WTC11 (cell line): ENCODE results near the gene RAP2B.

Experiments
- ATF1 ChIP-seq: sonication (generic); formaldehyde crosslinking; IDR thresholded peaks from 2 replicates; pipeline ENCODE4 v1.8.1; 2023; ENCODE audit warnings: mild to moderate bottlenecking, moderate library complexity, missing genetic modification reagents
- CBFB ChIP-seq: sonication (generic); formaldehyde crosslinking; IDR thresholded peaks from 2 replicates; pipeline ENCODE4 v1.8.1; 2022; ENCODE audit warnings: mild to moderate bottlenecking, low read depth, missing genetic modification reagents
- CREM ChIP-seq: sonication (generic); formaldehyde crosslinking; IDR thresholded peaks from 2 replicates; pipeline ENCODE4 v1.8.1; 2022; ENCODE audit warnings: mild to moderate bottlenecking, missing genetic modification reagents, moderate library complexity
- CTCF ChIP-seq: fragments of 200-600 bp; IDR thresholded peaks from 2 replicates; pipeline ENCODE4 v1.8.0; 2022; ENCODE audit warnings: antibody characterized with exemption
- HMGXB4 ChIP-seq: sonication (generic); formaldehyde crosslinking; IDR thresholded peaks from 2 replicates; pipeline ENCODE4 v1.8.1; 2023; ENCODE audit warnings: mild to moderate bottlenecking, moderate library complexity, missing genetic modification reagents
- NFE2L1 ChIP-seq: sonication (generic); formaldehyde crosslinking; IDR thresholded peaks from 2 replicates; pipeline ENCODE4 v1.8.1; 2023; ENCODE audit warnings: missing genetic modification reagents
- NFYB ChIP-seq: sonication (generic); formaldehyde crosslinking; conservative IDR thresholded peaks from 2 replicates; pipeline ENCODE4 v1.8.0; 2022; ENCODE audit warnings: low read depth, missing genetic modification reagents
- TEAD4 ChIP-seq: sonication (generic); formaldehyde crosslinking; IDR thresholded peaks from 2 replicates; pipeline ENCODE4 v1.8.0; 2022; ENCODE audit warnings: mild to moderate bottlenecking, missing genetic modification reagents
- ZNF138 ChIP-seq: sonication (generic); formaldehyde crosslinking; conservative IDR thresholded peaks from 2 replicates; pipeline ENCODE4 v1.8.1; 2022; ENCODE audit warnings: mild to moderate bottlenecking, moderate library complexity, missing genetic modification reagents
- ZNF512 ChIP-seq: sonication (generic); formaldehyde crosslinking; IDR thresholded peaks from 2 replicates; pipeline ENCODE4 v1.8.1; 2022; ENCODE audit warnings: missing genetic modification reagents, borderline replicate concordance
- TF ChIP-seq, protein P1 (sequence below): sonication (generic); formaldehyde crosslinking; IDR thresholded peaks from 2 replicates; pipeline ENCODE4 v1.8.1; 2023; ENCODE audit warnings: mild to moderate bottlenecking, missing genetic modification reagents, borderline replicate concordance

DNA sequence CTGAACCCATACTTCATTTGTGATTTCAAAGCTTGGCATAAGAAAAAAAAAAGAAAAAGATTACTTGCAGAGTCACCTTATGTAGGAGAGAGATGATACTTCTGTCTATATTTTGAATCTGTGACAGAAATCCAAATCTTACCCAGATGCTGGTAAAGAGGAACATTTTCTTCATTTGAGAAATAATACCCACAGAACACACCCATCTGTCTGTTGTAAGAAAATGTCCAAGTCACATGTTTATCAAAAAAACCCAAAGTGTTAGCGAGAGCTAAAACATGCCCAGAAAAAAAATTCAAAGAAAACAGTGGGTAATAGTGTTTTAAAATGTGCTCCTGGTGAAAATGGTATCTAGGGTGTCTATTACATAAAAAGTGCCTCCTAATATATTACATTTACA, 18.0 kb upstream of the RAP2B start:
- TF ChIP-seq NFYB, result no peak
- no peak for TF ChIP-seq ZNF138 (CRISPR knock-in tag)
- no peak for TF ChIP-seq CTCF
- no peak for TF ChIP-seq ATF1 (CRISPR knock-in tag)
- TF ChIP-seq TEAD4 (CRISPR knock-in tag), result no peak
- no peak for TF ChIP-seq CBFB (CRISPR knock-in tag)
- TF ChIP-seq NFE2L1, result no peak
- TF ChIP-seq, protein P1, sequence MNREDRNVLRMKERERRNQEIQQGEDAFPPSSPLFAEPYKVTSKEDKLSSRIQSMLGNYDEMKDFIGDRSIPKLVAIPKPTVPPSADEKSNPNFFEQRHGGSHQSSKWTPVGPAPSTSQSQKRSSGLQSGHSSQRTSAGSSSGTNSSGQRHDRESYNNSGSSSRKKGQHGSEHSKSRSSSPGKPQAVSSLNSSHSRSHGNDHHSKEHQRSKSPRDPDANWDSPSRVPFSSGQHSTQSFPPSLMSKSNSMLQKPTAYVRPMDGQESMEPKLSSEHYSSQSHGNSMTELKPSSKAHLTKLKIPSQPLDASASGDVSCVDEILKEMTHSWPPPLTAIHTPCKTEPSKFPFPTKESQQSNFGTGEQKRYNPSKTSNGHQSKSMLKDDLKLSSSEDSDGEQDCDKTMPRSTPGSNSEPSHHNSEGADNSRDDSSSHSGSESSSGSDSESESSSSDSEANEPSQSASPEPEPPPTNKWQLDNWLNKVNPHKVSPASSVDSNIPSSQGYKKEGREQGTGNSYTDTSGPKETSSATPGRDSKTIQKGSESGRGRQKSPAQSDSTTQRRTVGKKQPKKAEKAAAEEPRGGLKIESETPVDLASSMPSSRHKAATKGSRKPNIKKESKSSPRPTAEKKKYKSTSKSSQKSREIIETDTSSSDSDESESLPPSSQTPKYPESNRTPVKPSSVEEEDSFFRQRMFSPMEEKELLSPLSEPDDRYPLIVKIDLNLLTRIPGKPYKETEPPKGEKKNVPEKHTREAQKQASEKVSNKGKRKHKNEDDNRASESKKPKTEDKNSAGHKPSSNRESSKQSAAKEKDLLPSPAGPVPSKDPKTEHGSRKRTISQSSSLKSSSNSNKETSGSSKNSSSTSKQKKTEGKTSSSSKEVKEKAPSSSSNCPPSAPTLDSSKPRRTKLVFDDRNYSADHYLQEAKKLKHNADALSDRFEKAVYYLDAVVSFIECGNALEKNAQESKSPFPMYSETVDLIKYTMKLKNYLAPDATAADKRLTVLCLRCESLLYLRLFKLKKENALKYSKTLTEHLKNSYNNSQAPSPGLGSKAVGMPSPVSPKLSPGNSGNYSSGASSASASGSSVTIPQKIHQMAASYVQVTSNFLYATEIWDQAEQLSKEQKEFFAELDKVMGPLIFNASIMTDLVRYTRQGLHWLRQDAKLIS (CRISPR knock-in tag), result no peak
- TF ChIP-seq ZNF512 (CRISPR knock-in tag), result no peak
- no peak for TF ChIP-seq HMGXB4 (CRISPR knock-in tag)
- no peak for TF ChIP-seq CREM (CRISPR knock-in tag)
